ENCODE data around the gene ADAD2.

DNA sequence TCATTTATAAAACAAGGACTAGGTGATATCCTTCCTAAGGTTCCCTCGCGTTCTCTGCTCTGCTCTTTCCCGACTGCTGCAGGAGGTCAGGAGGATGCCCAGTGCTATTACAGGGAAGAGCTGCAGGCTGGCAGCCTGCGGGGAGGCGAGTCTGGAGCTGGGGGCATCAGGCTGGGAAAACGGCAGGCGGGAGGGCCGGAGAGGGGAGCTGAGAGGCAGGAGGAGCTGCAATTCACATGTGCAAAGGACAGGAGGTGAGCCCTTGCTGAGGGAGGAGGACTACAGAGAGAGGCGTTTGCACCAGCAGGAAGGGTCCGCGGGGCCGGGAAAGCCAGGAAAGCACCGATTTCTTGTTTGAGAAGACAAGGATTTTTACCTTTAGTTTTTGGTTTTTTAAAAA lies 8.1 kb downstream of the ADAD2 start:
- TF ChIP-seq, protein P1, sequence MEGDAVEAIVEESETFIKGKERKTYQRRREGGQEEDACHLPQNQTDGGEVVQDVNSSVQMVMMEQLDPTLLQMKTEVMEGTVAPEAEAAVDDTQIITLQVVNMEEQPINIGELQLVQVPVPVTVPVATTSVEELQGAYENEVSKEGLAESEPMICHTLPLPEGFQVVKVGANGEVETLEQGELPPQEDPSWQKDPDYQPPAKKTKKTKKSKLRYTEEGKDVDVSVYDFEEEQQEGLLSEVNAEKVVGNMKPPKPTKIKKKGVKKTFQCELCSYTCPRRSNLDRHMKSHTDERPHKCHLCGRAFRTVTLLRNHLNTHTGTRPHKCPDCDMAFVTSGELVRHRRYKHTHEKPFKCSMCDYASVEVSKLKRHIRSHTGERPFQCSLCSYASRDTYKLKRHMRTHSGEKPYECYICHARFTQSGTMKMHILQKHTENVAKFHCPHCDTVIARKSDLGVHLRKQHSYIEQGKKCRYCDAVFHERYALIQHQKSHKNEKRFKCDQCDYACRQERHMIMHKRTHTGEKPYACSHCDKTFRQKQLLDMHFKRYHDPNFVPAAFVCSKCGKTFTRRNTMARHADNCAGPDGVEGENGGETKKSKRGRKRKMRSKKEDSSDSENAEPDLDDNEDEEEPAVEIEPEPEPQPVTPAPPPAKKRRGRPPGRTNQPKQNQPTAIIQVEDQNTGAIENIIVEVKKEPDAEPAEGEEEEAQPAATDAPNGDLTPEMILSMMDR (conservative IDR thresholded peaks at IDR 0.05; ENCODE audit: low read depth, low read length), result no peak
- TF ChIP-seq RAD21 (IDR thresholded peaks at IDR 0.05; ENCODE audit: low read length), result no peak

Measured in IMR-90 (cell line).